ENCODE results near the gene IGFBP3.

DNA sequence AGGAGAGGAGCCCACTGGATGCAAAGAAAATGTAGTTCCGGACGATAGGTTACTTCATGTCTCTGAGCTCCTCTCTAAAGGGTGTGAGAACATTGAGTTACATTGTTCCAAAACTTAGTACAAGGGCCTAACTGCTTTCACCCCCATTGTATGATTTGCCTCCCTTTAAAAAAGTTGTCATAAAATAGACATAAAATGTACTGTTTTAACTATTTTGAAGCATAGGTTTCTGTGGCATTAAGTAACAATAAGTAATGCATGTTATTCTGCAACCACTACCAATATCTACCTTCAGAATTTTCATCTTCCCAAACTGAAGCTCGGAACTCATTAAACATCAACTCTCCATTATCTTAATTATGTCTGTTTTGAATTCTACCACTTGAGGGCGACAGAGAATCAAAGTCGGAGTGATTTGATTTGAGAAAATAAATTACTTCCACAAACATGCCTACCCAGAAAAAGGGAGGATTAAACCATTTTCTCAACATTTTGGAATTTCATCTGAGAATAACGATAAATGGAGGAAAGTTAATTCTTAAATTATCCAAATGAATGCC is 30.1 kb downstream of the IGFBP3 start:
- no peak for TF ChIP-seq ZNF792 (tag by site-specific recombination; IDR thresholded peaks at IDR 0.05)
- TF ChIP-seq, protein P1, sequence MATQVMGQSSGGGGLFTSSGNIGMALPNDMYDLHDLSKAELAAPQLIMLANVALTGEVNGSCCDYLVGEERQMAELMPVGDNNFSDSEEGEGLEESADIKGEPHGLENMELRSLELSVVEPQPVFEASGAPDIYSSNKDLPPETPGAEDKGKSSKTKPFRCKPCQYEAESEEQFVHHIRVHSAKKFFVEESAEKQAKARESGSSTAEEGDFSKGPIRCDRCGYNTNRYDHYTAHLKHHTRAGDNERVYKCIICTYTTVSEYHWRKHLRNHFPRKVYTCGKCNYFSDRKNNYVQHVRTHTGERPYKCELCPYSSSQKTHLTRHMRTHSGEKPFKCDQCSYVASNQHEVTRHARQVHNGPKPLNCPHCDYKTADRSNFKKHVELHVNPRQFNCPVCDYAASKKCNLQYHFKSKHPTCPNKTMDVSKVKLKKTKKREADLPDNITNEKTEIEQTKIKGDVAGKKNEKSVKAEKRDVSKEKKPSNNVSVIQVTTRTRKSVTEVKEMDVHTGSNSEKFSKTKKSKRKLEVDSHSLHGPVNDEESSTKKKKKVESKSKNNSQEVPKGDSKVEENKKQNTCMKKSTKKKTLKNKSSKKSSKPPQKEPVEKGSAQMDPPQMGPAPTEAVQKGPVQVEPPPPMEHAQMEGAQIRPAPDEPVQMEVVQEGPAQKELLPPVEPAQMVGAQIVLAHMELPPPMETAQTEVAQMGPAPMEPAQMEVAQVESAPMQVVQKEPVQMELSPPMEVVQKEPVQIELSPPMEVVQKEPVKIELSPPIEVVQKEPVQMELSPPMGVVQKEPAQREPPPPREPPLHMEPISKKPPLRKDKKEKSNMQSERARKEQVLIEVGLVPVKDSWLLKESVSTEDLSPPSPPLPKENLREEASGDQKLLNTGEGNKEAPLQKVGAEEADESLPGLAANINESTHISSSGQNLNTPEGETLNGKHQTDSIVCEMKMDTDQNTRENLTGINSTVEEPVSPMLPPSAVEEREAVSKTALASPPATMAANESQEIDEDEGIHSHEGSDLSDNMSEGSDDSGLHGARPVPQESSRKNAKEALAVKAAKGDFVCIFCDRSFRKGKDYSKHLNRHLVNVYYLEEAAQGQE (tag by site-specific recombination; IDR thresholded peaks at IDR 0.05) = no peak
- no peak for TF ChIP-seq ZNF776 (tag by site-specific recombination; IDR thresholded peaks at IDR 0.05; ENCODE audit: borderline replicate concordance)
- TF ChIP-seq, protein P2, sequence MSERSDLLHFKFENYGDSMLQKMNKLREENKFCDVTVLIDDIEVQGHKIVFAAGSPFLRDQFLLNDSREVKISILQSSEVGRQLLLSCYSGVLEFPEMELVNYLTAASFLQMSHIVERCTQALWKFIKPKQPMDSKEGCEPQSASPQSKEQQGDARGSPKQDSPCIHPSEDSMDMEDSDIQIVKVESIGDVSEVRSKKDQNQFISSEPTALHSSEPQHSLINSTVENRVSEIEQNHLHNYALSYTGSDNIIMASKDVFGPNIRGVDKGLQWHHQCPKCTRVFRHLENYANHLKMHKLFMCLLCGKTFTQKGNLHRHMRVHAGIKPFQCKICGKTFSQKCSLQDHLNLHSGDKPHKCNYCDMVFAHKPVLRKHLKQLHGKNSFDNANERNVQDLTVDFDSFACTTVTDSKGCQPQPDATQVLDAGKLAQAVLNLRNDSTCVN (tag by site-specific recombination; optimal IDR thresholded peaks at IDR 0.05) = no peak
